Activated T-helper 1 cell treated with anti-CD3 and anti-CD28 coated beads, Interleukin-12 subunit alpha, Interleukin-12 subunit beta, Interleukin-2, Interleukin-4 antibody, amounts not matched to agents 30 ng/mL and 10 ng/mL and 1 ng/mL, durations not matched to agents 14 hours and 24 hours and 36 hours (primary cell): ENCODE results near the gene LRCOL1. TPM values are rescaled to one million over a fixed set of nuclear protein-coding genes. Genes with fewer than 3 reads are reported as not detected.

ENCODE experiments used
- DNase-seq: peaks from one replicate; pipeline ENCODE4 v3.0.0; 2021; ENCODE audit warnings: low spot score
- H3K27ac Mint-ChIP-seq: one replicate; pipeline ENCODE4 v1.8.0; 2021; ENCODE audit warnings: mild to moderate bottlenecking, mixed read lengths
- H3K27me3 Mint-ChIP-seq: one replicate; pipeline ENCODE4 v1.8.0; 2022; ENCODE audit warnings: mild to moderate bottlenecking, moderate library complexity, mixed read lengths; ENCODE audit not compliant: insufficient read depth
- H3K36me3 Mint-ChIP-seq: one replicate; pipeline ENCODE4 v1.8.0; 2021; ENCODE audit warnings: low read depth, mixed read lengths
- H3K4me1 Mint-ChIP-seq: one replicate; pipeline ENCODE4 v1.8.0; 2021; ENCODE audit warnings: low read depth, mixed read lengths
- H3K4me3 Mint-ChIP-seq: one replicate; pipeline ENCODE4 v1.8.0; 2021; ENCODE audit warnings: mild to moderate bottlenecking, moderate library complexity, mixed read lengths
- H3K9me3 Mint-ChIP-seq: one replicate; pipeline ENCODE4 v1.8.0; 2021; ENCODE audit warnings: mixed read lengths
- intact Hi-C: fragments of 100-400 bp; cut with micrococcal nuclease; formaldehyde crosslinking; loops from one replicate; pipeline ENCODE4 v1.15.1; 2024
- total RNA-seq: library from RNA; stranded (reverse); gene quantifications from 2 replicates; pipeline ENCODE4 v1.2.3, GENCODE V29; 2022

The LRCOL1 gene
- total RNA-seq, 1 donor from 2014 or later = not detected

GRCh38 chr12:132563911-132564310 lies 46.5 kb downstream of the LRCOL1 start:
- Mint-ChIP-seq H3K9me3 (no peaks in the 10 kb centered on the region), H3K36me3 (no peaks in the 10 kb centered on the region), H3K4me3 (no peak overlapping the region), H3K27ac (no peak overlapping the region), H3K27me3 (peaks cover under 1% of the 10 kb centered on the region), H3K4me1 (peaks cover 11% of the 10 kb centered on the region)
- intact Hi-C loops = no loop called here
- no peak for DNase-seq

GRCh38 chr12:132562489-132563021 lies 47.8 kb downstream of the LRCOL1 start:
- H3K27me3 Mint-ChIP-seq = peaks cover 5% of the 10 kb centered on the region
- H3K4me1 Mint-ChIP-seq = peaks cover 13% of the 10 kb centered on the region
- no peaks in the 10 kb centered on the region for H3K9me3 Mint-ChIP-seq
- DNase-seq = no peak
- no peaks in the 10 kb centered on the region for H3K36me3 Mint-ChIP-seq
- no peak overlapping the region for H3K27ac Mint-ChIP-seq
- no peak overlapping the region for H3K4me3 Mint-ChIP-seq
- intact Hi-C loops = no loop called here

- Mint-ChIP-seq H3K4me3 (peak overlapping the region; percentile 80), H3K27ac (no peak overlapping the region), H3K27me3 (peaks cover 5% of the 10 kb centered on the region), H3K4me1 (peaks cover 13% of the 10 kb centered on the region), H3K9me3 (no peaks in the 10 kb centered on the region), H3K36me3 (no peaks in the 10 kb centered on the region)
- intact Hi-C loops = loop anchor here (1.0 kb wide), 2 partner anchors 54 to 146 kb away; no protein-coding TSS in a partner anchor
- no peak for DNase-seq
These were observed 48.8 kb downstream of the LRCOL1 start for GRCh38 chr12:132561427-132562156.

- peaks cover 5% of the 10 kb centered on the region for H3K27me3 Mint-ChIP-seq
- H3K4me3 Mint-ChIP-seq = peak overlapping the region; percentile 80
- intact Hi-C loops = loop anchor here (1.0 kb wide), 2 partner anchors 54 to 146 kb away; no protein-coding TSS in a partner anchor
- no peak overlapping the region for H3K27ac Mint-ChIP-seq
- no peaks in the 10 kb centered on the region for H3K9me3 Mint-ChIP-seq
- no peaks in the 10 kb centered on the region for H3K36me3 Mint-ChIP-seq
- DNase-seq = peak; percentile 57
- H3K4me1 Mint-ChIP-seq = peaks cover 13% of the 10 kb centered on the region
These were observed 49.6 kb downstream of the LRCOL1 start for GRCh38 chr12:132560614-132561426.

- intact Hi-C loops = no loop called here
- DNase-seq = no peak
- peaks cover 5% of the 10 kb centered on the region for H3K27me3 Mint-ChIP-seq
- H3K9me3 Mint-ChIP-seq = no peaks in the 10 kb centered on the region
- H3K4me1 Mint-ChIP-seq = peaks cover 10% of the 10 kb centered on the region
- H3K4me3 Mint-ChIP-seq = no peak overlapping the region
- no peaks in the 10 kb centered on the region for H3K36me3 Mint-ChIP-seq
- H3K27ac Mint-ChIP-seq = no peak overlapping the region
These were observed 50.1 kb downstream of the LRCOL1 start for GRCh38 chr12:132560364-132560613.

GRCh38 chr12:132559652-132560363 lies 50.6 kb downstream of the LRCOL1 start:
- intact Hi-C loops = no loop called here
- Mint-ChIP-seq H3K9me3 (no peaks in the 10 kb centered on the region), H3K4me1 (peaks cover 8% of the 10 kb centered on the region), H3K4me3 (peak overlapping the region; percentile 77), H3K27ac (no peak overlapping the region), H3K27me3 (peaks cover 5% of the 10 kb centered on the region), H3K36me3 (no peaks in the 10 kb centered on the region)
- peak; percentile 47 for DNase-seq

GRCh38 chr12:132558861-132559623 lies 51.3 kb downstream of the LRCOL1 start:
- DNase-seq = no peak

GRCh38 chr12:132558042-132558856 lies 52.1 kb downstream of the LRCOL1 start:
- Mint-ChIP-seq H3K36me3 (no peaks in the 10 kb centered on the region), H3K4me1 (peaks cover 8% of the 10 kb centered on the region), H3K4me3 (peak overlapping the region; percentile 30), H3K9me3 (no peaks in the 10 kb centered on the region), H3K27me3 (peaks cover 5% of the 10 kb centered on the region), H3K27ac (no peak overlapping the region)
- DNase-seq = no peak
- intact Hi-C loops = no loop called here

More at GRCh38 chr12:132558861-132559623, 51.3 kb downstream of the LRCOL1 start:
- no peaks in the 10 kb centered on the region for H3K36me3 Mint-ChIP-seq
- H3K27me3 Mint-ChIP-seq = peaks cover 5% of the 10 kb centered on the region
- H3K9me3 Mint-ChIP-seq = no peaks in the 10 kb centered on the region
- H3K4me1 Mint-ChIP-seq = peaks cover 8% of the 10 kb centered on the region
- intact Hi-C loops = no loop called here
- peak overlapping the region; percentile 77 for H3K4me3 Mint-ChIP-seq
- no peak overlapping the region for H3K27ac Mint-ChIP-seq

GRCh38 chr12:132557291-132558015 lies 52.9 kb downstream of the LRCOL1 start:
- no peak overlapping the region for H3K27ac Mint-ChIP-seq
- H3K36me3 Mint-ChIP-seq = no peaks in the 10 kb centered on the region
- no peak overlapping the region for H3K4me3 Mint-ChIP-seq
- peaks cover 8% of the 10 kb centered on the region for H3K4me1 Mint-ChIP-seq
- intact Hi-C loops = no loop called here
- DNase-seq = no peak
- H3K9me3 Mint-ChIP-seq = no peaks in the 10 kb centered on the region
- H3K27me3 Mint-ChIP-seq = peaks cover 5% of the 10 kb centered on the region

GRCh38 chr12:132556801-132557200 lies 53.6 kb downstream of the LRCOL1 start:
- no peak for DNase-seq
- Mint-ChIP-seq H3K4me1 (peaks cover 8% of the 10 kb centered on the region), H3K36me3 (no peaks in the 10 kb centered on the region), H3K27ac (no peak overlapping the region), H3K9me3 (no peaks in the 10 kb centered on the region), H3K4me3 (no peak overlapping the region), H3K27me3 (peaks cover 5% of the 10 kb centered on the region)
- intact Hi-C loops = no loop called here

- Mint-ChIP-seq H3K4me3 (no peak overlapping the region), H3K9me3 (no peaks in the 10 kb centered on the region), H3K27ac (no peak overlapping the region), H3K36me3 (no peaks in the 10 kb centered on the region), H3K27me3 (peaks cover 5% of the 10 kb centered on the region), H3K4me1 (peaks cover 8% of the 10 kb centered on the region)
- intact Hi-C loops = no loop called here
- no peak for DNase-seq
These were observed 54.2 kb downstream of the LRCOL1 start for GRCh38 chr12:132556216-132556615.
